ENCODE data around the gene TOMT.

The TOMT gene, protein sequence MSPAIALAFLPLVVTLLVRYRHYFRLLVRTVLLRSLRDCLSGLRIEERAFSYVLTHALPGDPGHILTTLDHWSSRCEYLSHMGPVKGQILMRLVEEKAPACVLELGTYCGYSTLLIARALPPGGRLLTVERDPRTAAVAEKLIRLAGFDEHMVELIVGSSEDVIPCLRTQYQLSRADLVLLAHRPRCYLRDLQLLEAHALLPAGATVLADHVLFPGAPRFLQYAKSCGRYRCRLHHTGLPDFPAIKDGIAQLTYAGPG

DNA sequence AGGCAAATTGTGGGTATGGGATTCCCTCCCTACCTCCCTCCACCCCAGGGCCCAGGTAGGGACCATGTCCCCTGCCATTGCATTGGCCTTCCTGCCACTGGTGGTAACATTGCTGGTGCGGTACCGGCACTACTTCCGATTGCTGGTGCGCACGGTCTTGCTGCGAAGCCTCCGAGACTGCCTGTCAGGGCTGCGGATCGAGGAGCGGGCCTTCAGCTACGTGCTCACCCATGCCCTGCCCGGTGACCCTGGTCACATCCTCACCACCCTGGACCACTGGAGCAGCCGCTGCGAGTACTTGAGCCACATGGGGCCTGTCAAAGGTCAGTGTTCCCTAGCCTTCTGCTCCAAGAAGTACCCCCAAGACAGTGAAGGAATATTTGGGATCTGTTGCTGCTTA is at the start of gene TOMT:
Gene TOMT (plus strand): TSS at position 37 of the 400 bp plus-strand sequence. CDS start 28 bp downstream, at position 65.
- DNase-seq (ENCODE audit: low read depth): no peak
- H3K4me3 ChIP-seq (ENCODE audit: low read depth, low read length): no peak within 1 kb of the TSS
- TF ChIP-seq, protein P1, sequence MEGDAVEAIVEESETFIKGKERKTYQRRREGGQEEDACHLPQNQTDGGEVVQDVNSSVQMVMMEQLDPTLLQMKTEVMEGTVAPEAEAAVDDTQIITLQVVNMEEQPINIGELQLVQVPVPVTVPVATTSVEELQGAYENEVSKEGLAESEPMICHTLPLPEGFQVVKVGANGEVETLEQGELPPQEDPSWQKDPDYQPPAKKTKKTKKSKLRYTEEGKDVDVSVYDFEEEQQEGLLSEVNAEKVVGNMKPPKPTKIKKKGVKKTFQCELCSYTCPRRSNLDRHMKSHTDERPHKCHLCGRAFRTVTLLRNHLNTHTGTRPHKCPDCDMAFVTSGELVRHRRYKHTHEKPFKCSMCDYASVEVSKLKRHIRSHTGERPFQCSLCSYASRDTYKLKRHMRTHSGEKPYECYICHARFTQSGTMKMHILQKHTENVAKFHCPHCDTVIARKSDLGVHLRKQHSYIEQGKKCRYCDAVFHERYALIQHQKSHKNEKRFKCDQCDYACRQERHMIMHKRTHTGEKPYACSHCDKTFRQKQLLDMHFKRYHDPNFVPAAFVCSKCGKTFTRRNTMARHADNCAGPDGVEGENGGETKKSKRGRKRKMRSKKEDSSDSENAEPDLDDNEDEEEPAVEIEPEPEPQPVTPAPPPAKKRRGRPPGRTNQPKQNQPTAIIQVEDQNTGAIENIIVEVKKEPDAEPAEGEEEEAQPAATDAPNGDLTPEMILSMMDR (IDR thresholded peaks at IDR 0.05; ENCODE audit: low read depth, low read length, missing control alignments): no peak

DNA sequence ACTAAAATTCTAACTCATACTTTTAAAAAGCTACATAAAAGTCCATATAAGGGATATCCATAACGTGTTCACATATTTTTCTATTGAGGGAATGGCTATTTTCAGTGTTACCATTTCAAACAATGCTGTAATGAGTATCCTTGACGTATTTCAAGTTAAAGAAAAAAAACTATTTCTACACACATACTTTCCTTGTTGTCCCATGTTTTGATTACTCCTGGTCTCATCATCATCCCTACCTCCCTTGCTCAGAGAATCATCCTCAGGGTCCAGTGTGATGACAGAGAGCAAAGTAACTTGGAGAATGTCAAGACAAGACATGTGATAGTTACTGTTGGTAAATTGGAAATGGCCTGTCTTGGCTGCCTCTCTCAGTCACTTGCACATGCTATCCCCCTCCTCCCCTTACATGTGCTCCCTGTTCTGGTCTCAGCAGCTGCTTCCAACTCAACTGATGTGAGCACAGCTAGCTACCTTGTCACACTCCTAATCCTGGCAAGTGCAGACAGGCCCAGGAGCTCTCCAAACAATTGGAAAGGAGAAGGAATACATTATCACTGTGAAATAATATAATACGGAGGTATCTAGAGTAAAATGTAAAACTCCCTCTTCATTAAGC is 47.2 kb upstream of the TOMT start:
- TF ChIP-seq, protein P1 (IDR thresholded peaks at IDR 0.05; ENCODE audit: low read depth, low read length, missing control alignments): no peak
- DNase-seq (ENCODE audit: low read depth): no peak
- no peak overlapping the region for H3K4me3 ChIP-seq (ENCODE audit: low read depth, low read length)

DNA sequence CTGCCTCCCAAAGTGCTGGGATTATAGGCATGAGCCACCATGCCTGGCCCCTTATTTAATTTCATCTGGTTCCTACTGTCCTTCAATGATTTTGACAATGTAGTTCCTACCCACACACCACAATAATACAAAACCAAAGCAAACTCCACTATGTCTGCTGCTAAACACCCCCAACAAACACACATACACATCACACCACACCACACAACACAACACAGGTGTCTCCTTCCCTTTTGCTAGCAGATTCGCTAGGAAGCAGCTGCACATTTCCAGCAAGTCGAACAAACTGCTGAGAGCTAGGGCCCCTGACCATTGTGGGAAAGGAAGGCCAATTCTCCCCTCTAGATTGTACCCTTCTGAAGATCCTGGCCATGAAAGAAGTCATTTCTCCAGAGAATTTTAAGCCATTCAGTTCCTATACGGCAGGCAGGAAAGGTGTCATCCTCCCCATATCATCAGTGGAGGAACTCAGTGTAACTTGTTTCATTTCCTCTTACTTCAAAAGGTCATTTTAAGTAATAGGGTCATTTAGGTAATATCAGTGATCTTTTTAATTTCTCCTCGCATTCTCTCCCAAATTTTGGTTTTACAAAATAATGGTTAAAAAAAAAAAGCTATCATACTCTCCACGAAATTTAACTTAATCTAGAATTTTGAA is 43.9 kb upstream of the TOMT start:
- no peak overlapping the region for H3K4me3 ChIP-seq (ENCODE audit: low read depth, low read length)
- no peak for DNase-seq (ENCODE audit: low read depth)
- TF ChIP-seq, protein P1 (IDR thresholded peaks at IDR 0.05; ENCODE audit: low read depth, low read length, missing control alignments): no peak

DNA sequence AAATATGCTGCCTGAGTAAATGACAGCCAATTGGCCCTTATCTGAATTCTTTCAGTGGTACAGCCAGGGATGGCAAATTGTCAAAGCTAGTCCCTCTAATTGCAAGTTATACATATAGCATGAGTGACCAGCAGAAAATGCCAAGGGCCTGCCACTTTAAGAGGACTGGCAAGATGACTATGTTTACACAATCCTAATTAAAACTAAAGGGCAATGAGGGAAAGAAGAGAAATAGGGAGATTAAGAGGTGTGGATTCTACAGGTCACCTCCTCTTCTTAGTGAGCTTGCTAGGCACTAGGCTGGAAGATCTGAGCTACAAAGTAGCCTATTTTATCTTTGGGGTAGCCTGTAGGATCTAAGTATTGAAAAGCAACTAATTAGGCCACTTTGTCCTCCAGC is 38.9 kb upstream of the TOMT start:
- H3K4me3 ChIP-seq (ENCODE audit: low read depth, low read length): no peak overlapping the region
- TF ChIP-seq, protein P1 (IDR thresholded peaks at IDR 0.05; ENCODE audit: low read depth, low read length, missing control alignments): no peak
- no peak for DNase-seq (ENCODE audit: low read depth)

DNA sequence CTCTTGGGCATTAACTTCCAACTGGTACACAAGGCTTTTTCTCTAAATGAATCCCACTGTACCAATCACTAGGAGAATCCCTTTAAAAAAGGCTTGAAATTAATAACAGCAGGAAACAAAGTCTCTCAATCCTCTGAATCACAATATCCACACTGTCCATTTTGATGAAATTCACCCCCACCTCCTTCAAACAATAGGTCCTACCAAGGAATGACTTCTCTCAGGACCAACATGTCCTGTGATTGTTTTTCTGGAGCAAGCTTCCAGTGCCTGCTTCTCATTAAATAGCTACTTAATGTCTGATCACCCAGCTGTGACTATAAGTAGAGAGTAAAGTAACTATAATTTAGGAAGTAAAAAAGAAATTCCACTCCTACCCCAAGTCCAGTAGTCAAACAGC is 38.5 kb upstream of the TOMT start:
- TF ChIP-seq, protein P1 (IDR thresholded peaks at IDR 0.05; ENCODE audit: low read depth, low read length, missing control alignments): no peak
- H3K4me3 ChIP-seq (ENCODE audit: low read depth, low read length): no peak overlapping the region
- no peak for DNase-seq (ENCODE audit: low read depth)

DNA sequence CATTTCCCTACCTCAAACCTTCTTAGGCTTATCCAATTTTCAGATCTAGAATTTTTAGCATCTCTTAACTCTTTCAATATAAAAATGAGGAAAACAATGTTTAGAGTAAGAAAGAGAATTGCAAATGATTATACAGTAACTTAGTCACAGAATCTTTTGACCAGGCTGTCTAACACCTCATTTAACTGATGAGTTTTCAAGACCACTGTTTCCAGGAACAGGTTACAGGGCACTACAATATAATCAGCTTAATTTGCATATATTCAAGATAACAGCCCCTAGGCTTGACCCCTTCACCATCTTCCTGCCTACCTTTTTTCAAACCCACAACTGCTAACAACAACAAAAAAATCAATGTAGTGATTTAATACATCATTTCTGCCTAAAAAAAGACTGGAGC is 38.0 kb upstream of the TOMT start:
- TF ChIP-seq, protein P1 (IDR thresholded peaks at IDR 0.05; ENCODE audit: low read depth, low read length, missing control alignments): no peak
- H3K4me3 ChIP-seq (ENCODE audit: low read depth, low read length): no peak overlapping the region
- DNase-seq (ENCODE audit: low read depth): no peak

Measured in GM12864 (cell line).